Measurements from ENCODE around the gene SNRK. TPM values are rescaled to one million over a fixed set of nuclear protein-coding genes. Genes with fewer than 3 reads are reported as not detected.

SNRK gene
- total and polyA plus RNA-seq, 9 of the 15 experiments (the other 6 are each of a cell fraction or from before 2014, with no cell fraction given) = 1.7 to 12.3 (median 7.3) TPM

DNA sequence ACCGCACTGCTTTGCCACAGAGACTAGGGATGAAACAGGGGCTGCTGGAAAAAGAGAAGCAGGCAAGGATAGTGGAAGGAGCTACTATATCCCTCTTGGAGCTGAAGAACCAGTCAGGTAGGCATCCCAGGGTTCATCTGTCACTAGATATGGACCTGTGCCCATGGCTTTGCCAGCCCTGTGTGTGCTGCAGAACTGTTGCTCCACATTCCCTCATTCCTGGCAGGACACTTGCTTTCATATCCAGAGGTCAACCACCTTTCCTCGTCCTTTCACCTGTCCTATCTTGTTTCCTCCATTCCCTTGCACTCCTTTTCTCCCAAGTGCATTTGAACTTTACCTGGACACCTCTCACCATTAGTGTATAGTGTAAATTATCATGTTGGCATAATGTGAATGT is 12.0 kb downstream of the SNRK start:
- Histone ChIP-seq H3K9me1 (ENCODE audit: control insufficient read depth, insufficient read depth, low read length) (no peaks in the 10 kb centered on the region), H3K79me2 (ENCODE audit: control insufficient read depth, insufficient read depth, low read length) (peaks cover 27% of the 10 kb centered on the region), H3K9me3 (replicated peaks; ENCODE audit: control insufficient read depth, insufficient read depth, low read depth, low read length) (no peaks in the 10 kb centered on the region), H2AFZ (ENCODE audit: low read depth, low read length) (no peak overlapping the region), H3K9ac (ENCODE audit: insufficient read depth in 1 of 2, low read depth in 2 of 2, low read length in 2 of 2) (no peak overlapping the region), H3K4me3 (no peak overlapping the region), H3K27ac (ENCODE audit: extremely low read depth, low read depth, low read length) (no peak overlapping the region), H4K20me1 (replicated peaks; ENCODE audit: control insufficient read depth, insufficient read depth, low read length) (peaks cover 6% of the 10 kb centered on the region; the same call in 1 of the 2 replicates), H3K27me3 (ENCODE audit: control insufficient read depth in 2 of 2, insufficient read depth in 2 of 2, low read length in 2 of 2) (no peaks in the 10 kb centered on the region), H3K4me1 (replicated peaks in 1 of 2; ENCODE audit: control insufficient read depth in 2 of 2, insufficient read depth in 2 of 2, low read length in 2 of 2) (peaks cover 0 to 6% of the 10 kb centered on the region in 2 experiments; a peak in 2 of 5 replicates), H3K4me2 (ENCODE audit: insufficient read depth, low read length) (no peak overlapping the region), H3K36me3 (ENCODE audit: control insufficient read depth, insufficient read depth, low read length) (peaks cover 5% of the 10 kb centered on the region; the same call in 2 of the 3 replicates)
- BruUV-seq (replicated peaks) = no TSS peak
- intact Hi-C loops (cut with micrococcal nuclease) (no loop called here), in situ Hi-C loops (cut with MboI) (no loop called here)
- WGBS (ENCODE audit: insufficient coverage, low coverage, missing lambda C conversion rate) = 72% methylated on average over 2 of the region's 2 CpGs
- ChIA-PET CTCF (ENCODE audit: low intra/inter-chr PET ratio) (no interaction called here), POLR2A (interaction anchor here (0.7 kb wide), 1 partner anchor 63 kb away, joined by 3 read pairs; no protein-coding TSS in a partner anchor)
- no peak for FAIRE-seq
- ATAC-seq = no peak
- peak in 1 of 4 experiments; percentile 4 for DNase-seq (ENCODE audit: extremely low read depth in 1 of 4, low spot score in 3 of 4)
- TF ChIP-seq ZKSCAN1 (IDR thresholded peaks at IDR 0.05; ENCODE audit: low read depth, low read length) (no peak), BCLAF1 (IDR thresholded peaks at IDR 0.05; ENCODE audit: borderline replicate concordance in 1 of 2, control insufficient read depth in 1 of 2, low read depth in 2 of 2, low read length in 1 of 2) (no peak), POLR2G (IDR thresholded peaks at IDR 0.05; ENCODE audit: low read depth, low read length) (no peak), ZNF277 (CRISPR knock-in tag; IDR thresholded peaks at IDR 0.05; ENCODE audit: borderline replicate concordance) (no peak), TSHZ1 (CRISPR knock-in tag; IDR thresholded peaks at IDR 0.05) (no peak), ZBED1 (IDR thresholded peaks at IDR 0.05) (no peak), MIER1 (IDR thresholded peaks at IDR 0.05; ENCODE audit: low read depth) (no peak), RERE (CRISPR knock-in tag; IDR thresholded peaks at IDR 0.05; ENCODE audit: borderline replicate concordance) (no peak)

All from K562 (cell line).